WERI-Rb-1 (cell line): ENCODE measurements around the gene CABCOCO1.

Experiments
- DNase-seq: peaks from one replicate; pipeline ENCODE4 v3.0.0-alpha.2; 2020
- H3K27ac ChIP-seq: fragments of 250-450 bp; sonication (Bioruptor Pico); 2 replicates; pipeline ENCODE4 v1.5.1; 2020; ENCODE audit warnings: mild to moderate bottlenecking, moderate library complexity
- H3K27me3 ChIP-seq: fragments of 250-450 bp; sonication (Bioruptor Pico); 2 replicates; pipeline ENCODE4 v1.5.1; 2021; ENCODE audit warnings: mild to moderate bottlenecking, low read depth, moderate library complexity; ENCODE audit not compliant: insufficient read depth, severe bottlenecking
- H3K36me3 ChIP-seq: fragments of 250-450 bp; sonication (Bioruptor Pico); 2 replicates; pipeline ENCODE4 v1.5.1; 2020; ENCODE audit warnings: mild to moderate bottlenecking, moderate library complexity
- H3K4me3 ChIP-seq: 2 replicates; pipeline ENCODE4 v1.5.1; 2011; ENCODE audit warnings: low read depth, mild to moderate bottlenecking, control low read depth, low read length
- H3K9me3 ChIP-seq: fragments of 250-450 bp; sonication (Bioruptor Pico); 2 replicates; pipeline ENCODE4 v1.5.1; 2021; ENCODE audit warnings: mild to moderate bottlenecking, moderate library complexity; ENCODE audit not compliant: severe bottlenecking
- CTCF ChIP-seq: IDR thresholded peaks from 2 replicates; pipeline ENCODE4 v1.5.1; 2011; ENCODE audit warnings: low read depth, mild to moderate bottlenecking, control low read depth, inconsistent platforms, low read length

Gene CABCOCO1

DNA sequence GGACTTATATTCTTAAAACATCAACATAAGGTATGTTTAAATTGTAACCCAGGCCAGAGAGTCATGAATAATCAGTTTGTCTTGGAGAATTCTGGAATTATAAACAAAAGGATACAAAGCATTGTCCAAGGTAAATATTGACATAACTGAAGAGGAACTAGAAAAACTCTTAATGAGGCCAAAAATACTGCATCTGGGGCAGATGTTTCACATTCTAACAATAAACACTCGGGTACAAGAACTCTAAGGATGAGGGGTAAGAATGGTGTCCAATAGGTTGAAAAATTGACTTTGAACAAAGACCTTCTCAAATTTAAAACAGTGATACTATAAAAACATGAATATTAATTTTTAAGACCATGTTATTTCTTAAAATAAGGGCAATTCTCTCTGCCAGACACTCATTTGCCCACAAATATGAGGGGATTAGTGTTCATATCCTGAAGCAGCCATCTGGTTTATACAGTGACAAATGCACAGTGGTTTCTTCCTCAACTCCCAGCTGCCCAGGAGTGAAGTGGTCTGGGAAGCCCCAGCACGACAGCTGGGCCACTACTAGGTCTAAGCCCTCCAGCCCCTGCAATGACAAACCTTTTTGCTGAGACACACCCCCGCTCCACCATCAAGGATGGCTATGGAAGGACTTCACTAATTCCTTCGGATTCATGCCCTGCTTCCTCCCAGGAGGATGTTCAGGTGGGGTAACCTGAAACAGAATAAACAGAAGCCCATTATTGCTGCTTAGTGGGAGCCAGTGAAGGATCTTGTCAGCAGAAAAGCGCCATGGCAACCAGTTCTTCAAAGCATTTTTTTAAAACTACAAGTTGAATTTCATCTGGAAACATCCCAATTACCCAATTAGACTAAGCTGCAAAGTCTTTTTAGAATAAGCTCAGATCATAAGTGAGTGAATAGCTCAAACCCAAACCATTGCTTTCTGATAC is 131.3 kb downstream of the CABCOCO1 start:
- peak; percentile 37 for DNase-seq
- H3K4me3 ChIP-seq = no peak overlapping the region

GRCh38 chr10:61795147-61795546 is 132.4 kb downstream of the CABCOCO1 start:
- Histone ChIP-seq H3K27me3 (no peaks in the 10 kb centered on the region), H3K4me3 (no peak overlapping the region), H3K36me3 (no peaks in the 10 kb centered on the region), H3K9me3 (no peaks in the 10 kb centered on the region), H3K27ac (no peak overlapping the region)
- TF ChIP-seq CTCF = no peak
- no peak for DNase-seq

More for the DNA sequence above, 131.3 kb downstream of the CABCOCO1 start:
- Histone ChIP-seq H3K27ac (no peak overlapping the region), H3K27me3 (no peaks in the 10 kb centered on the region), H3K36me3 (no peaks in the 10 kb centered on the region), H3K9me3 (no peaks in the 10 kb centered on the region)
- no peak for TF ChIP-seq CTCF

DNA sequence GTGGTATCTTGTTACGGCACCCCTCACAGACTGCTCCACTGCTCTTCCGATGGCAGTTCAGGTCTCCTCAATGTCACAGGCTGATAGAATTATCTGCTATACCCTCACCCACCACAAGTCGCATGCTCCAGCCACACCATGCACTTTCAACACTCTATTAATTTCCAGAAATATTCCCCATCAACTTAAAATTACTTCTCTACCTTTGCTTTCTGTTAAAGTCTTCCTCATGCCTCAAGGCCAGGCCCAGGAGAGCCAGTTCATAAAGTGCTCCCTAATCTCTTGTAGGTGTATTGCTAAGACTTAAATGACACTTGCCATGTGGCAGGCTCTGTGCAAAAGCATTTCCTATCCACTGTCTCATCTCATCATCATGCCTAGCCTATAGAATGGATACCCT is 132.8 kb downstream of the CABCOCO1 start:
- no peak for TF ChIP-seq CTCF
- no peaks in the 10 kb centered on the region for H3K36me3 ChIP-seq
- DNase-seq = no peak

GRCh38 chr10:61796785-61797184 is 134.1 kb downstream of the CABCOCO1 start:
- no peak overlapping the region for H3K4me3 ChIP-seq
- no peak for TF ChIP-seq CTCF
- no peak overlapping the region for H3K27ac ChIP-seq
- H3K27me3 ChIP-seq = no peaks in the 10 kb centered on the region
- no peak for DNase-seq
- H3K36me3 ChIP-seq = no peaks in the 10 kb centered on the region
- H3K9me3 ChIP-seq = no peaks in the 10 kb centered on the region

More for the DNA sequence above, 132.8 kb downstream of the CABCOCO1 start:
- no peak overlapping the region for H3K4me3 ChIP-seq
- no peaks in the 10 kb centered on the region for H3K27me3 ChIP-seq
- H3K9me3 ChIP-seq = no peaks in the 10 kb centered on the region
- no peak overlapping the region for H3K27ac ChIP-seq

DNA sequence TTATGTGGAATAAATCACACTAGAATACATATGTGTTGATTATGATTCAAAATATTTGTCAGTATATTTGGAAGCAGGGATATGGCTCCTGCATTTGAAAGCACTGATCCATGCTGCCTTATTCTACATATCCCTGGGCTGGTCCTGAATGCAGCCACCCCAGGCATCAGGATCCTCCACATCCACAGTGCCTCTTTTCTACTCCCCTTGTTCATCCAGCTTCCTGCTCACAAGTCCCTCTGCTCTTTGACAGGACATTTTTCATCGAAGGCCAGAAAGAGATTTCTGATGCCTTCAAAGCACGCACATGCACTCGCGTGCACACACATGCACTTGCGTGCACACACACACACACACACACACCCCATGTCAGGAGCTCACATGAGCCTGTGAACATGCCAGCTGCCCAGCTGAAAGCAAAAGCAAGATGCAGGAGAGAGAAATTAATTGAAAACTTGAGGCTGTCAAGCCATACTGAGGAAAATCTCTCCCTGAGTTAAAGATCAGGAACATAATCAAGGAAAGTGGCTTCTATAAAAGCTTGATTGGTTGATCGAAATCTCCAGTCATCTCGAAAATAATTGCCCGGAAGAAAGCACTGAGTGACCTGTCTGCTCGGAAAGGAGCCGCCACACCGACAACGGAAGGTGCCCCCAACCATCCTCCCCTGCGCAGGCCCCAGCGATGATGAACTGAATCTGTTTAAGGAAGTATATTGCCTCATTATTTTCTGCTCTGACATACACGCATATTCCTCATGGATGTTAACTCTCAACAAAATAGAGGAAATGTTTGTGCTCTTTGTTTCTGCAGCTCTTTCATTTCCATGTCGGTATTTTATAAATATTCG is 134.8 kb downstream of the CABCOCO1 start:
- no peaks in the 10 kb centered on the region for H3K27me3 ChIP-seq
- no peaks in the 10 kb centered on the region for H3K36me3 ChIP-seq
- H3K27ac ChIP-seq = no peak overlapping the region
- no peaks in the 10 kb centered on the region for H3K9me3 ChIP-seq
- no peak for DNase-seq
- H3K4me3 ChIP-seq = no peak overlapping the region
- TF ChIP-seq CTCF = no peak
